Mammary microvascular endothelial cell (primary cell): Measurements from ENCODE around the gene SPATA45. TPM values are rescaled to one million over a fixed set of nuclear protein-coding genes. Genes with fewer than 3 reads are reported as not detected.

ENCODE experiments used
- total RNA-seq: library from RNA; depleted of rRNA; stranded (reverse); fragments of >200 nt; gene quantifications from 2 replicates; pipeline ENCODE4 v1.2.3, GENCODE V29; 2015

The SPATA45 gene
- total RNA-seq: not detected in 2 replicates

GRCh38 chr1:212847549-212847948, at the start of gene SPATA45:
Gene SPATA45 (minus strand): TSS chr1:212847649. CDS start chr1:212836149, 11,500 bp downstream.

GRCh38 chr1:212857992-212858460, 10.6 kb upstream of the SPATA45 start, which contains the start of gene FLVCR1:
Gene FLVCR1 (plus strand): TSS chr1:212858275. CDS start chr1:212858453, 178 bp downstream.

GRCh38 chr1:212791676-212792395, 55.6 kb downstream of the SPATA45 start, which contains the start of the genes NSL1 and TATDN3:
Gene NSL1 (minus strand): TSS chr1:212791777. CDS start chr1:212791763, 14 bp downstream.
Gene TATDN3 (plus strand): TSS chr1:212791894. CDS start chr1:212791922, 28 bp downstream.

Other genes starting within 250 kb of the SPATA45 start
- 17.4 and 19.7 TPM in 2 replicates for gene ATF3, start 238.9 kb downstream of the SPATA45 start, total RNA-seq
- gene BATF3, start 147.8 kb downstream of the SPATA45 start, total RNA-seq: 0.59 TPM in 1 of 2 replicates, not detected in the other
- gene NSL1, start 55.9 kb downstream of the SPATA45 start, total RNA-seq: 23.7 and 28.0 TPM in 2 replicates
- gene TATDN3, start 55.8 kb downstream of the SPATA45 start, total RNA-seq: 9.0 and 10.6 TPM in 2 replicates
- gene FLVCR1, start 10.6 kb upstream of the SPATA45 start, total RNA-seq: 6.7 and 6.9 TPM in 2 replicates
- under 0.01 and 0.27 TPM in 2 replicates for gene VASH2, start 102.9 kb upstream of the SPATA45 start, total RNA-seq
- 13.6 and 30.4 TPM in 2 replicates for gene ANGEL2, start 168.2 kb upstream of the SPATA45 start, total RNA-seq
- gene RPS6KC1, start 203.6 kb upstream of the SPATA45 start, total RNA-seq: 9.8 and 10.7 TPM in 2 replicates